ENCODE results near the gene PPP2R3A. TPM values are rescaled to one million over a fixed set of nuclear protein-coding genes. Genes with fewer than 3 reads are reported as not detected.

Gene PPP2R3A
- total and polyA plus RNA-seq, 2 donors from 2014 or later, result 16.6 to 71.9 TPM

GRCh38 chr3:135967867-135968266, 2.3 kb downstream of the PPP2R3A start:
- peak overlapping the region in 2 of 3 donors; percentile 61 to 83 for H3K4me3 ChIP-seq (ENCODE audit: low read length in 3 of 3)

DNA sequence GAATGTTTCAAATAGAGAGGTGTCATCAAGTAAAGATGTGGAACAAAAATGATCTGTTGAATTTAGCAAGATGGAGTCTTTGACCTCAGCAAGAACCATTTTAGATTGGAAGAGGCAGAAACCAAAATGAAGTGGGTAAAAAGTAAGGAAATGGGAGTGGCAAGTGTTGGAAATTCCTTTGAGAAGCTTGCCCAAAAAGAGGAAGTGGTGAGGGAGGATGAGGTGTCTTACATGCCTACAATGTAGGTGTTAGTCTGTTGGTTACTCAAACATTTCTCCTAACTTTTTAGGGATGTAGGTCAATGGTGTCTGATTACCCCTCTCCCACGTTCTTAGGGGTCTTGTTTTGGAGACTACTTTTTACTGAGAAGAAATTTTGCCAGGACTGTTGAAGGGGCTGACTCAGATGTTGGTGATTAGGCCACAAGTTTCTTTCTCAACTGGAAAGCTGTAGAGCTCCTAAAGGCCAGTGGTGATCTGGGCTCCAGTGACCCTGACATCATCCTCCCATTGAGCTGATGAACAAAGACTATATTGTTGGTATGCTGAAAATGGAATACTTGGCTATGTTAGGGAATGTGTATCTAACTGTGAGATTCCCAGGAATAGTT, 5.1 kb downstream of the PPP2R3A start:
- Histone ChIP-seq H3K36me3 (ENCODE audit: control insufficient read depth in 2 of 3, insufficient read depth in 3 of 3, low read length in 3 of 3) (no peaks in the 10 kb centered on the region), H3K4me3 (ENCODE audit: low read length in 3 of 3) (no peak overlapping the region), H3K27me3 (ENCODE audit: control insufficient read depth, insufficient read depth, low read length) (no peaks in the 10 kb centered on the region), H3K4me1 (ENCODE audit: control insufficient read depth in 2 of 3, insufficient read depth in 2 of 3, low read depth in 1 of 3, low read length in 3 of 3) (peaks cover 0 to 41% (median 14%) of the 10 kb centered on the region in 3 donors), H3K9me3 (ENCODE audit: control insufficient read depth in 2 of 3, insufficient read depth in 1 of 3, low read length in 3 of 3) (no peaks in the 10 kb centered on the region), H3K9ac (ENCODE audit: low read length in 3 of 3) (no peak overlapping the region), H3K27ac (ENCODE audit: low read depth in 2 of 2, low read length in 2 of 2) (no peak overlapping the region)
- no peak for DNase-seq
- intact Hi-C loops (cut with DNase I), result no loop called here
- TF ChIP-seq, protein P1, sequence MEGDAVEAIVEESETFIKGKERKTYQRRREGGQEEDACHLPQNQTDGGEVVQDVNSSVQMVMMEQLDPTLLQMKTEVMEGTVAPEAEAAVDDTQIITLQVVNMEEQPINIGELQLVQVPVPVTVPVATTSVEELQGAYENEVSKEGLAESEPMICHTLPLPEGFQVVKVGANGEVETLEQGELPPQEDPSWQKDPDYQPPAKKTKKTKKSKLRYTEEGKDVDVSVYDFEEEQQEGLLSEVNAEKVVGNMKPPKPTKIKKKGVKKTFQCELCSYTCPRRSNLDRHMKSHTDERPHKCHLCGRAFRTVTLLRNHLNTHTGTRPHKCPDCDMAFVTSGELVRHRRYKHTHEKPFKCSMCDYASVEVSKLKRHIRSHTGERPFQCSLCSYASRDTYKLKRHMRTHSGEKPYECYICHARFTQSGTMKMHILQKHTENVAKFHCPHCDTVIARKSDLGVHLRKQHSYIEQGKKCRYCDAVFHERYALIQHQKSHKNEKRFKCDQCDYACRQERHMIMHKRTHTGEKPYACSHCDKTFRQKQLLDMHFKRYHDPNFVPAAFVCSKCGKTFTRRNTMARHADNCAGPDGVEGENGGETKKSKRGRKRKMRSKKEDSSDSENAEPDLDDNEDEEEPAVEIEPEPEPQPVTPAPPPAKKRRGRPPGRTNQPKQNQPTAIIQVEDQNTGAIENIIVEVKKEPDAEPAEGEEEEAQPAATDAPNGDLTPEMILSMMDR (IDR thresholded peaks at IDR 0.05; ENCODE audit: borderline replicate concordance, extremely low read depth, insufficient read depth), result no peak
- FAIRE-seq, result no peak

More at GRCh38 chr3:135967867-135968266, 2.3 kb downstream of the PPP2R3A start:
- no peaks in the 10 kb centered on the region for H3K9me3 ChIP-seq (ENCODE audit: control insufficient read depth in 2 of 3, insufficient read depth in 1 of 3, low read length in 3 of 3)
- H3K27me3 ChIP-seq (ENCODE audit: control insufficient read depth, insufficient read depth, low read length), result no peaks in the 10 kb centered on the region
- intact Hi-C loops (cut with DNase I), result no loop called here
- no peaks in the 10 kb centered on the region for H3K36me3 ChIP-seq (ENCODE audit: control insufficient read depth in 2 of 3, insufficient read depth in 3 of 3, low read length in 3 of 3)
- H3K4me1 ChIP-seq (ENCODE audit: control insufficient read depth in 2 of 3, insufficient read depth in 2 of 3, low read depth in 1 of 3, low read length in 3 of 3), result peaks cover 0 to 28% (median 5%) of the 10 kb centered on the region in 3 donors
- TF ChIP-seq, protein P1 (IDR thresholded peaks at IDR 0.05; ENCODE audit: borderline replicate concordance, extremely low read depth, insufficient read depth), result no peak
- peak in 1 of 5 donors; percentile 8 for DNase-seq
- FAIRE-seq, result no peak
- peak overlapping the region in 2 of 3 donors; percentile 16 to 97 for H3K9ac ChIP-seq (ENCODE audit: low read length in 3 of 3)
- peak overlapping the region; percentile 80 to 94 for H3K27ac ChIP-seq (ENCODE audit: low read depth in 2 of 2, low read length in 2 of 2)

DNA sequence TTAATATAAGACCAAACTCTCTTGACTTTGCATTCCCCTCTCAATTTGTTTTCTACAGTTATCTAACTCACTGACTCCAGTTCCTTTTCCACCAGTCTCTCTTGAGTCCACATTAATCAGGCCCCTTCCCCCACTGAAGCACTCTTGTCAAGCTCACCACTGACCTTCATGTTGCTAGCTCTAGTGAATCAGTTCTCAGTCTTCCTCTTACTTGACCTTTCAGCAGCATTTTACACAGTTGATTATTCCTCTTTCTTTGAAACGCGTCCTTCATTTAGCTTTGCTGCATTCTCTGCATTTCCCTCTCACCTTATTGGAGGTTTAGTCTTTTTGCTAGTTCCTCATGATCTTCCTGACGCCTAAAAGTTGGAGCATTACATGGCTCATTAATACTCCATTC, 8.3 kb downstream of the PPP2R3A start:
- Histone ChIP-seq H3K36me3 (ENCODE audit: control insufficient read depth in 2 of 3, insufficient read depth in 3 of 3, low read length in 3 of 3) (no peaks in the 10 kb centered on the region), H3K4me1 (ENCODE audit: control insufficient read depth in 2 of 3, insufficient read depth in 2 of 3, low read depth in 1 of 3, low read length in 3 of 3) (peaks cover 0 to 33% (median 14%) of the 10 kb centered on the region in 3 donors), H3K9me3 (ENCODE audit: control insufficient read depth in 2 of 3, insufficient read depth in 1 of 3, low read length in 3 of 3) (no peaks in the 10 kb centered on the region), H3K4me3 (ENCODE audit: low read length in 3 of 3) (no peak overlapping the region), H3K27me3 (ENCODE audit: control insufficient read depth, insufficient read depth, low read length) (no peaks in the 10 kb centered on the region), H3K9ac (ENCODE audit: low read length in 3 of 3) (no peak overlapping the region), H3K27ac (ENCODE audit: low read depth in 2 of 2, low read length in 2 of 2) (peak overlapping the region; percentile 9 to 36)
- intact Hi-C loops (cut with DNase I), result no loop called here
- TF ChIP-seq, protein P1 (IDR thresholded peaks at IDR 0.05; ENCODE audit: borderline replicate concordance, extremely low read depth, insufficient read depth), result no peak
- FAIRE-seq, result no peak
- no peak for DNase-seq

Measured in kidney (tissue), 14 donors.